Left lung (tissue), 10 donors: ENCODE results near the gene GAREM2. TPM values are rescaled to one million over a fixed set of nuclear protein-coding genes. Genes with fewer than 3 reads are reported as not detected.
A peak's percentile ranks its signal among the peaks of the same experiment; 100 is the strongest.

Source experiments
- ATAC-seq: fragments of 200-7000 bp; cut with Tn5 transposase; one replicate; pipeline ENCODE4 v1.9.1; 2020; ENCODE audit warnings: moderate library complexity
- DNase-seq, 4 donors: peaks; one replicate each; pipeline ENCODE4 v3.0.0-alpha.2; 2013 to 2020
- H3K27ac ChIP-seq, 2 donors: fragments of 200-600 bp; sonication (generic) in 1 of 2; one replicate each; pipeline versions ENCODE4 v1.5.0 to v1.8.0; 2020 to 2021
- H3K27me3 ChIP-seq, 2 donors: fragments of 200-600 bp; sonication (generic) in 1 of 2; one replicate each; pipeline versions ENCODE4 v1.5.0 to v1.8.0; 2020 to 2021
- H3K36me3 ChIP-seq, 2 donors: fragments of 200-600 bp; sonication (generic) in 1 of 2; one replicate each; pipeline versions ENCODE4 v1.5.0 to v1.8.0; 2020 to 2021
- H3K4me1 ChIP-seq, 2 donors: fragments of 200-600 bp; one replicate each; pipeline ENCODE4 v1.8.0; 2021
- H3K4me3 ChIP-seq, 2 donors: fragments of 200-600 bp; sonication (generic) in 1 of 2; one replicate each; pipeline versions ENCODE4 v1.5.0 to v1.8.0; 2020 to 2021; ENCODE audit warnings: mild to moderate bottlenecking in 1 of 2
- H3K9me3 ChIP-seq, 2 donors: fragments of 200-600 bp; sonication (generic) in 1 of 2; one replicate each; pipeline versions ENCODE4 v1.5.0 to v1.8.0; 2020 to 2021
- CTCF ChIP-seq, 2 donors: fragments of 200-600 bp; sonication (generic) in 1 of 2; IDR thresholded peaks; one replicate each; pipeline versions ENCODE4 v1.5.0 to v1.8.0; 2021; ENCODE audit warnings: antibody characterized with exemption in 2 of 2
- intact Hi-C, 2 donors: fragments of 100-400 bp; cut with DNase I; formaldehyde crosslinking; loops; one replicate each; pipeline versions ENCODE4 v1.11.2 to v1.14.2; 2022
- polyA plus RNA-seq, 6 donors: library from polyadenylated mRNA; unstranded; fragments of 120-200 nt; gene quantifications; one replicate each; pipeline ENCODE4 v1.2.1, GENCODE V29; 2013; ENCODE audit not compliant: insufficient read length in 6 of 6
- total RNA-seq, 2 donors: library from RNA; stranded (reverse); fragmentation: NEBNext Ultra II Directional; extraction: Animal tissue kit (Norgen Biotek cat#: 25700); gene quantifications; one replicate each; pipeline ENCODE4 v1.2.1, GENCODE V29; 2021
- donor health status: DM: no; HTN: yes; CAD: no.
- donor health status: DM: no; HTN: no; CAD: no.

GAREM2 gene
- total and polyA plus RNA-seq, 8 donors = 2.4 to 12.2 (median 7.4) TPM

GRCh38 chr2:26130763-26131162, 42.1 kb upstream of the GAREM2 start:
- no peak for DNase-seq
- Histone ChIP-seq H3K27me3 (no peaks in the 10 kb centered on the region), H3K27ac (no peak overlapping the region), H3K36me3 (peaks cover 0 to 65% of the 10 kb centered on the region in 2 donors), H3K4me3 (no peak overlapping the region), H3K4me1 (no peaks in the 10 kb centered on the region), H3K9me3 (no peaks in the 10 kb centered on the region)
- ATAC-seq = no peak
- TF ChIP-seq CTCF (IDR thresholded peaks at IDR 0.05) = no peak
- intact Hi-C loops = no loop called here

DNA sequence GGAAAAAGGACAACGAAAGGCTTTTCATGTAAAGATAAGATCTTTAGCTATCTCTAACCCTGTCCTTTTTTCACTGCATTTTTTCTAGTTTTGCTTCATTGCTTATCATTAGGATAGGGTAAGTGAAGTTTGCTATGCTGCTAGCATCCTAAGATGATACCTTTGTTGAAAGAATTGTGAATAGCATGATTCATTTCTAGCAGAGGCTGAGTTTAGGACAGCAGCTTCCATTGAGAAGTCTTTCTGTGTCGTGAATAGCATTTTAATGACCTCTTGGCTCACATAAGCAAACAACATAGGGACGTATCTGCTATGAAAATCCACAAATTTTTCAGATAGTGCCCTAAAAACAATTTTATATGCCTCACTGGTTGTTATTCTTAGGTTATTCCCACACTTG, 36.4 kb upstream of the GAREM2 start:
- no peak for TF ChIP-seq CTCF (IDR thresholded peaks at IDR 0.05)
- Histone ChIP-seq H3K9me3 (no peaks in the 10 kb centered on the region), H3K27me3 (no peaks in the 10 kb centered on the region), H3K36me3 (peaks cover 0 to 37% of the 10 kb centered on the region in 2 donors), H3K4me3 (no peak overlapping the region), H3K4me1 (no peaks in the 10 kb centered on the region), H3K27ac (no peak overlapping the region)
- intact Hi-C loops = no loop called here
- no peak for ATAC-seq
- peak in 1 of 4 donors; percentile 32 for DNase-seq

- no peaks in the 10 kb centered on the region for H3K27me3 ChIP-seq
- no peaks in the 10 kb centered on the region for H3K9me3 ChIP-seq
- H3K27ac ChIP-seq = no peak overlapping the region
- peaks cover 0 to 10% of the 10 kb centered on the region in 2 donors for H3K4me1 ChIP-seq
- no peak for TF ChIP-seq CTCF (IDR thresholded peaks at IDR 0.05)
- H3K36me3 ChIP-seq = peaks cover 0 to 19% of the 10 kb centered on the region in 2 donors
- DNase-seq (peak in 1 of 4 donors; percentile 10), ATAC-seq (peak; percentile 58)
- intact Hi-C loops = loop anchor here in 1 of 2 donors (10.0 kb wide), 1 partner anchor 185 kb away; no protein-coding TSS in a partner anchor
- no peak overlapping the region for H3K4me3 ChIP-seq
Observed at GRCh38 chr2:26139269-26140183, 33.4 kb upstream of the GAREM2 start.

DNA sequence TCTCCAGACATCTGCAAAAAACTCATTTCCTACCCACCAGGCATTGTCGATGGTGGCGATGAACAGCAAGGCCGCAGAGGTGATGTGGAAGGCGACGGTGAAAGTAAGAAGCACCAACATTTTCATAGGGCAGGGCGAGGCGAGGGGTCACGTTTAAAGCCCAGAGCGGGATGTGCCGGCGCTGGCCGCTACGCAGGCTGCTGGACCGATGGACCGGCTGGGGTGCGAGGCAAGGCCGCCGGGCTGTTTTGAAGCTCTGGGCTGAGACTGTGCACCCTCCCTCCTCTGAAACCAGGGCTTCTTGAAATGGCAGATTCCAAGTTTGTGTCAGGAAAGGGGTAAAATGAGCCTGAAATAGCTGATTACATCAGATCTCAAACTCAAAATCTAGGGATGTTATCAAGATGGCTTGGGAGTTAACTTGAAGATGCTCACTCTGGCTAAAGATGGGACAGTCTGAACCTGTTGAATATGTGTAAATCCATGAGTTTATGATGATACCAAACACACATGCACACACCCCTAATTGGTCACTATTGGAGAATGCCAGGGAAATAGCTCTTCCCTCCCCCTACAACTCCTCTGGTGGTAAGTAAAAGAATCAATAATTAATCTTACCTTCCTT, 31.6 kb upstream of the GAREM2 start:
- TF ChIP-seq CTCF (IDR thresholded peaks at IDR 0.05) = no peak
- no peak overlapping the region for H3K27ac ChIP-seq
- H3K27me3 ChIP-seq = peaks cover 0 to 3% of the 10 kb centered on the region in 2 donors
- intact Hi-C loops = loop anchor here in 1 of 2 donors (10.0 kb wide), 1 partner anchor 186 kb away; no protein-coding TSS in a partner anchor
- peaks cover 0 to 7% of the 10 kb centered on the region in 2 donors for H3K36me3 ChIP-seq
- H3K4me1 ChIP-seq = peaks cover 0 to 19% of the 10 kb centered on the region in 2 donors
- no peaks in the 10 kb centered on the region for H3K9me3 ChIP-seq
- ATAC-seq = no peak
- DNase-seq = no peak
- no peak overlapping the region for H3K4me3 ChIP-seq

GRCh38 chr2:26144031-26144430, 28.9 kb upstream of the GAREM2 start:
- no peak for TF ChIP-seq CTCF (IDR thresholded peaks at IDR 0.05)
- no peak for DNase-seq

More at GRCh38 chr2:26144031-26144430, 28.9 kb upstream of the GAREM2 start:
- Histone ChIP-seq H3K4me1 (peaks cover 0 to 19% of the 10 kb centered on the region in 2 donors), H3K4me3 (no peak overlapping the region), H3K36me3 (no peaks in the 10 kb centered on the region), H3K27me3 (peaks cover 0 to 22% of the 10 kb centered on the region in 2 donors), H3K9me3 (no peaks in the 10 kb centered on the region), H3K27ac (no peak overlapping the region)
- ATAC-seq = no peak
- intact Hi-C loops = loop anchor here in 1 of 2 donors (10.0 kb wide), 1 partner anchor 189 kb away; no protein-coding TSS in a partner anchor
